Heart left ventricle (tissue), 16 donors: ENCODE measurements around the gene MBP. TPM values are rescaled to one million over a fixed set of nuclear protein-coding genes. Genes with fewer than 3 reads are reported as not detected.

Source experiments
- ATAC-seq, 4 donors: fragments of 200-7000 bp; cut with Tn5 transposase; one replicate each; pipeline ENCODE4 v1.9.1; 2020 to 2022; ENCODE audit warnings: moderate library complexity in 4 of 4, mild to moderate bottlenecking in 3 of 4, moderate number of reproducible peaks in 1 of 4
- DNase-seq, 5 donors: peaks; one replicate each; pipeline ENCODE4 v3.0.0-alpha.2; 2020
- H3K27ac ChIP-seq, 12 donors: fragments of 200-600 bp; sonication (generic) in 4 of 12; one replicate each; pipeline versions ENCODE4 v1.5.0 to v1.8.0; 2016 to 2022; ENCODE audit warnings: mild to moderate bottlenecking in 2 of 12
- H3K27me3 ChIP-seq, 9 donors: fragments of 200-600 bp; sonication (generic) in 2 of 9; one replicate each; pipeline versions ENCODE4 v1.5.1 to v1.8.0; 2016 to 2022; ENCODE audit warnings: mild to moderate bottlenecking in 3 of 9
- H3K36me3 ChIP-seq, 9 donors: fragments of 200-600 bp; sonication (generic) in 2 of 9; one replicate each; pipeline versions ENCODE4 v1.5.0 to v1.8.0; 2018 to 2022; ENCODE audit warnings: mild to moderate bottlenecking in 2 of 9
- H3K4me1 ChIP-seq, 12 donors: fragments of 200-600 bp; sonication (generic) in 4 of 12; one replicate each; pipeline versions ENCODE4 v1.5.0 to v1.8.0; 2016 to 2022; ENCODE audit warnings: mild to moderate bottlenecking in 3 of 12
- H3K4me3 ChIP-seq, 12 donors: fragments of 200-600 bp; sonication (generic) in 4 of 12; one replicate each; pipeline versions ENCODE4 v1.5.0 to v1.8.0; 2017 to 2022; ENCODE audit warnings: mild to moderate bottlenecking in 9 of 12, moderate library complexity in 4 of 12
- H3K9me3 ChIP-seq, 12 donors: fragments of 200-600 bp; sonication (generic) in 4 of 12; one replicate each; pipeline versions ENCODE4 v1.5.0 to v1.8.0; 2016 to 2022; ENCODE audit warnings: mild to moderate bottlenecking in 1 of 12
- CTCF ChIP-seq, 12 donors: fragments of 200-600 bp; sonication (generic) in 4 of 12; IDR thresholded peaks; one replicate each; pipeline versions ENCODE4 v1.5.0 to v1.8.0; 2018 to 2022; ENCODE audit warnings: antibody characterized with exemption in 12 of 12, mild to moderate bottlenecking in 5 of 12
- POLR2A ChIP-seq, 2 donors: fragments of 450-650 bp; IDR thresholded peaks; one replicate each; pipeline ENCODE4 v1.6.1; 2017; ENCODE audit warnings: antibody characterized with exemption in 2 of 2, mild to moderate bottlenecking in 2 of 2, moderate library complexity in 2 of 2
- WGBS, 4 donors: extraction: QIAGEN DNeasy Blood & Tissue Kit in 2 of 4; methylation state at CpG; one replicate each; pipeline versions ENCODE4 v1.1.5 to v1.1.7; 2013 to 2018; 5-methylcytosine and 5-hydroxymethylcytosine counted together
- intact Hi-C, 10 donors: fragments of 100-400 bp; cut with DNase I; formaldehyde crosslinking; loops; one replicate each; pipeline versions ENCODE4 v1.11.1 to v1.14.2; 2022
- polyA plus RNA-seq, 2 donors: library from polyadenylated mRNA; stranded (reverse); fragments of 200-250 nt; gene quantifications; one replicate each; pipeline ENCODE4 v1.2.3, GENCODE V29; 2013
- total RNA-seq, 9 donors: library from RNA; depleted of rRNA in 2 of 9; stranded (reverse); fragments of >200 nt in 2 of 9; fragmentation: NEBNext Ultra II Directional in 3 of 9; extraction: Animal tissue kit (Norgen Biotek cat#: 25700) in 3 of 9; gene quantifications; one replicate each; pipeline versions ENCODE4 v1.1.0 to v1.2.4, GENCODE V29; 2016 to 2023
- donor health status: ischemic (EF 13 %, LVEDD 7.1; RV severe dilation, severe dysfunction).
- donor health status: healthy with polysubstance abuse.
- donor health status: DM: no; HTN: yes; CAD: no.
- donor health status: DM: no; HTN: no; CAD: no.
- donor health status: ischemic (EF 25% LVEDD 6.9; RV normal size, moderate dysfunction).
- donor health status: ischemic (EF 25% LVEDD 5.7; RV mildly dilated, moderate dysfunction).
- donor health status: healthy.
- donor health status: DM: yes; HTN: yes; CAD: no.
- donor health status: ischemic (EF 35%, LVEDD 5.7; RV mildly dilated, moderate dysfunction).
- donor health status: nonischemic (EF 11% LVEDD 7.7; RV severe dilation, severe dysfunction).
- donor health status: DM: yes; HTN: yes; CAD: no.
- donor health status: PGD.
- donor health status: ischemic (EF 29% LVEDD 5.4; RV normal size, mild dysfunction).
- donor health status: nonischemic (EF 23%, LVEDD 6.1; RV moderate dilation, normal function).

Gene MBP
- total and polyA plus RNA-seq, 11 donors, result 7.7 to 93.0 (median 31.8) TPM

- no peaks in the 10 kb centered on the region for H3K27me3 ChIP-seq
- no peak for DNase-seq
- H3K36me3 ChIP-seq, result peaks cover 0 to 4% (median 0%) of the 10 kb centered on the region in 9 donors
- H3K27ac ChIP-seq, result peak overlapping the region in 6 of 12 donors; percentile 2 to 92 (median 50)
- TF ChIP-seq POLR2A (IDR thresholded peaks at IDR 0.05) (no peak), CTCF (IDR thresholded peaks at IDR 0.05) (no peak)
- no peaks in the 10 kb centered on the region for H3K9me3 ChIP-seq
- ATAC-seq, result no peak
- peak overlapping the region in 2 of 12 donors; percentile 28 to 30 for H3K4me3 ChIP-seq
- peaks cover 0 to 28% (median 0%) of the 10 kb centered on the region in 12 donors for H3K4me1 ChIP-seq
- intact Hi-C loops, result loop anchor here in 1 of 10 donors (10.0 kb wide), 1 partner anchor 64 kb away; no protein-coding TSS in a partner anchor
- WGBS, 4 donors, result 94 to 96% (median 94%) methylated on average over 26 to 29 of the region's 29 CpGs
Measured at GRCh38 chr18:76988827-76989646, 143.5 kb downstream of the MBP start.

DNA sequence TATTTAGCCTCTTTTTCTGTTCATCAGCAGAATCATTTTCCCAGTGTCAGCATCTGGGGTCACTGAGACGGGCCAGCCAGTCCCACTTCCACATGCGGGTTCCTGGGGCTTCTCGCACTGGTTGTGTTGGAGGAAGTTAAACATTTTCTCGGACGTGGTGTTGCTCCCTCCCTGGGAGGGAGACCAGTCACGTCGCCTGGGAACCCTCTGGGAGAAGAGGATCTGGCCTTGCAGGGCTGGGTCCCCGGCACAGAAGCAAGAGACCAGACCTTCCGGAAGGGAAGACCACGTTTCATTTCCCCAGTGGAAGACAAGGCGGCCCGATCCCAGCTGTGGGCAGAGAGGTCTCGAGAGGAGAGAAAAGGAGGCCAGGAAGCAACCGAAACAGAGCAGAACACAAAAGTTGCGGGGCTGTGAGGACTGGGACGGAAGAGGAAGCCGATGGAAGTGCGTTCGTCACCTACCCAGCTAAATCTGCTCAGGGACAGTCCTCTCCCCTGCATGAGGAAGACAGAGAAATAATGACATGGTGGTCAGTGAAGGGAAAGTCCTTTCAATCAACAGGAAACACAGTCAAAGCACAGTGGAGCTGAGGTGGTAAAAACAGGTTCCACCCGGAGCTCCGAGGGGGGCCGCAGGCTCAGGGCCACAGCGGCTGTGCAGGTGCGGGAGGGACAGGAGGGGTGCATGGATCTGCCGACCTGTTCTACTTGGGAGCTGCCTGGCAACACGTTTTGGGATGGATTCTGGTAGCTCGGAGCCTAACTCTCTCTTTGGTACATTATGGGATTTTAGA, 144.4 kb downstream of the MBP start:
- H3K36me3 ChIP-seq, result peaks cover 0 to 4% (median 0%) of the 10 kb centered on the region in 9 donors
- no peaks in the 10 kb centered on the region for H3K9me3 ChIP-seq
- ATAC-seq (peak; percentile 49 to 73 (median 65)), DNase-seq (peak; percentile 43 to 74 (median 51))
- H3K27me3 ChIP-seq, result no peaks in the 10 kb centered on the region
- peak overlapping the region in 9 of 12 donors; percentile 2 to 92 (median 39) for H3K27ac ChIP-seq
- H3K4me3 ChIP-seq, result peak overlapping the region in 9 of 12 donors; percentile 5 to 38 (median 17)
- intact Hi-C loops, result loop anchor here in 1 of 10 donors (10.0 kb wide), 1 partner anchor 63 kb away; no protein-coding TSS in a partner anchor
- TF ChIP-seq CTCF (IDR thresholded peaks at IDR 0.05), result no peak
- no peak for TF ChIP-seq POLR2A (IDR thresholded peaks at IDR 0.05)
- H3K4me1 ChIP-seq, result peaks cover 0 to 28% (median under 1%) of the 10 kb centered on the region in 12 donors
- 58 to 73% (median 67%) methylated on average over 25 to 27 of the region's 27 CpGs for WGBS, 4 donors

GRCh38 chr18:76986406-76986805, 146.2 kb downstream of the MBP start:
- WGBS, 4 donors, result 86 to 94% (median 92%) methylated on average over 7 of the region's 7 CpGs
- no peak for ATAC-seq
- peak in 1 of 5 donors; percentile 8 for DNase-seq
- H3K4me3 ChIP-seq, result no peak overlapping the region
- H3K9me3 ChIP-seq, result no peaks in the 10 kb centered on the region
- H3K27me3 ChIP-seq, result no peaks in the 10 kb centered on the region
- TF ChIP-seq POLR2A (IDR thresholded peaks at IDR 0.05), result no peak
- TF ChIP-seq CTCF (IDR thresholded peaks at IDR 0.05), result no peak
- H3K4me1 ChIP-seq, result peaks cover 0 to 28% (median 2%) of the 10 kb centered on the region in 12 donors
- intact Hi-C loops, result loop anchor here in 1 of 10 donors (10.0 kb wide), 1 partner anchor 62 kb away; no protein-coding TSS in a partner anchor
- H3K27ac ChIP-seq, result peak overlapping the region in 1 of 12 donors; percentile 92
- H3K36me3 ChIP-seq, result peaks cover 0 to 4% (median 0%) of the 10 kb centered on the region in 9 donors
